Limb (tissue), 2 donors: ENCODE data around the gene ZFP62.
"Not testable (repeated sequence)": the region's sequence is repeated elsewhere in the genome, so short reads cannot be mapped to it uniquely, and the experiment has no call there.

ENCODE experiments used
- DNase-seq, 2 donors: peaks; one replicate each; pipeline ENCODE4 v3.0.0-alpha.2; 2016; ENCODE audit errors: extremely low spot score in 2 of 2

The ZFP62 gene

GRCh38 chr5:180860887-180861822, at the start of gene ZFP62:
Gene ZFP62, minus strand, starts transcription at chr5:180861276. Its CDS starts 57 bp downstream, at chr5:180861219.
- DNase-seq: peak; percentile 89 to 96

- DNase-seq: no peak
Observed at GRCh38 chr5:180910735-180911134, 49.7 kb upstream of the ZFP62 start.

DNA sequence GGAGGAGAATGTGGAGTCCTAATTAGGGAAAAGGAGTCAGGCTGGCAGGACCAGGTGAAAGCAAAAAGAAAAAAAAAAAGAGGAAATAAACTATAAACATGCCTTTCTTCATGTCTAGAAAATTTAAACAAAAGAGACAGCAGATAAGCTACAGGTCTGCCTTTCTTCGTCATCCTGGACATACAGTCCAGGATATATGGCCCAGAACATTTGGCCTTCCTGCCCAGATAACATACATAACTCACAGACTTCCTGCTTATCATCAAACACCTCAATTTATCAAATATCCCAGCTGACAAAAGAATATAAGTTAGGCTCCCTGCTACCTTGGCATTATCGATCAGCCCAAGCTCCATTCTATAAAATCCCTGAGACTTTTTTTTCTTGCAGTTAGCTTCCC, 49.1 kb upstream of the ZFP62 start:
- DNase-seq: no peak

GRCh38 chr5:180909782-180910181, 48.7 kb upstream of the ZFP62 start:
- DNase-seq: no peak

GRCh38 chr5:180908998-180909731, 48.1 kb upstream of the ZFP62 start:
- no peak for DNase-seq

DNA sequence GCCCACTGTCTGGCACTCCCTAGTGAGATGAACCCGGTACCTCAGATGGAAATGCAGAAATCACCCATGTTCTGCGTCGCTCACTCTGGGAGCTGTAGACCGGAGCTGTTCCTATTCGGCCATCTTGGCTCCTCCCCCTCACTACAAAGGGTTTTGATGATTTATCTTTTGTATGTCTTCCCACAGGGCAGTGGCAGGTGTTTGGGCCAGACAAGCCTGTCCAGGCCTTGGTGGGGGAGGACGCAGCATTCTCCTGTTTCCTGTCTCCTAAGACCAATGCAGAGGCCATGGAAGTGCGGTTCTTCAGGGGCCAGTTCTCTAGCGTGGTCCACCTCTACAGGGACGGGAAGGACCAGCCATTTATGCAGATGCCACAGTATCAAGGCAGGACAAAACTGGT, 47.3 kb upstream of the ZFP62 start:
- DNase-seq: no peak

DNA sequence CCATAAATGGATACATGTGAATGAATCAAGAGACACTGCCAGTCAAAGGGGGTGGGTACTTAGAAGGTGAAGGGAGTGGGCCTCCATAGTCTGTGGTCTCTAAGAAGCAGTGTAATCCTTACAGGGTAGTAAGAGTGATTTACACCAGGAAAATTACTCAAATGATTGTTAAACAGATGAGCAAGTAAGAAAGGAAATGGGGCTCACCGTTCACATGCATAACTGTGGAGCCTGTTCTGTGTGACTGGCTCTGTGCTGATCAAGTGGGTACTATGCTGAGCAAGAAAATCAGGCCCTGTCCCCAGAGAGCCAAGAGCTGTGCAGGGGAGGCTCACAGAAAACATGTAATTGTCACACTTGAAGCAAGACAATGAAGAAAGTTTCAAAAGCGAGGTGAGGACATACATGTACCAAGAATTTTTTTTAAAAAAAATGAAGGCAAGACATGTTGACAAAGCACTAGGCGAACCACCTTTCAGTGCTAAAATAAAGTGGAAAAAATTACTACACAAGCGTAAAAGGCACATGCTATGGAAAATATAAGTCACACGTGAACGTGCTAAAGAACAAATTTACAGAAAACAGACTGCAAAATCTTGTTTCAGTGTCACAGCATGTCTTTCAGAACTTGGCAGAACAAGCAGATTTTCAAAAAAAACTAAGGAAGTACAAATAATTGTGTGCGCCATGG, 40.4 kb upstream of the ZFP62 start:
- no peak for DNase-seq

DNA sequence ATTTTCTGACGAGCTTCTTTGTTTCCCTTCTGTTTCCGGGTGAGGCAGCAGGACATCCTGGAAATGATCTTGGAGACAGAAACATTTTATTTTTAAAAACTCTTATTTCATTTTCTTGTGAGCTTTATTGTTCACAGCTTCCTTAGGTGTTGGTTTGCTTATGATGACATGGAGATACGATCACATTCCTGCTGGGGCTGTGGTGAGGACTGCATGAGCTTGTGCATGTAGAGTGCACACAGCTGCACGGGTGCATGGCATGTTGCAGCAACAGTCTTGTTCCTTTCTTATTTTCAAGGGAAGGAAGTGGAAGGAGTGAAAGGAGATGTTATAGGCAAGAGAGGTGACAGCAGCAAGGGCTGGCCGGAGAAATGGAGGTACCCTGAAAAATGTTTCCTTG, 39.1 kb upstream of the ZFP62 start:
- DNase-seq: no peak

DNA sequence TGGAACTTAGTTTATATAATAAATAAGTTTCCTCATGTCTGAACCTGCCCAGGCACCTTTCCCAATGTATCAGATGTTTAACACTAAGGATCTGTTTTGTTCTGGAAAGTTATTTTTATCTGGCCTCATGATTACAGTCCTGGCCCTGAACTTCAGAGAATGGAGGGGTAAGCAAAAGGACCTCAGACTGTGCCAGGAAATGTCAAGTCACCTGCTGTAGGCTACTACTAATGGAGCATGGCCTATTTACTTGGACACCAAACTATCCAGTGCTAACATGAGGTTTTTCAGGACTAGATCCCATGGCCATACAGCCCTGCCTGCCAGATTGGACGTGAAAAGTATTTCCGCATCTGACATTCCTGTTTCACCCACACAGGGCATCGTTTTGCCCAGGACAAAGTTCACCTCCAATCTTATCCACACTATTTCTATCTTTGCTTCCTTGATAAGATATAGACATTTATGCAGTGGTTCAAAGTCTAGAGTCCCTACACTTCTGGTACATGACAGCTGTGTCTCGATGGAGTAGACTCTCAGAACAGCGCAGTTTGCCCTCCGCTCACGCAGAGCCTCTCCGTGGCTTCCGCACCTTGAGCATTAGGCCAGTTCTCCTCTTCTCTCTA, 37.7 kb upstream of the ZFP62 start, which contains the start of gene BTNL8:
TSS of gene BTNL8 (plus strand) at position 539 of the 626 bp plus-strand sequence. CDS start 152 bp downstream, outside the sequence.
- no peak for DNase-seq

DNA sequence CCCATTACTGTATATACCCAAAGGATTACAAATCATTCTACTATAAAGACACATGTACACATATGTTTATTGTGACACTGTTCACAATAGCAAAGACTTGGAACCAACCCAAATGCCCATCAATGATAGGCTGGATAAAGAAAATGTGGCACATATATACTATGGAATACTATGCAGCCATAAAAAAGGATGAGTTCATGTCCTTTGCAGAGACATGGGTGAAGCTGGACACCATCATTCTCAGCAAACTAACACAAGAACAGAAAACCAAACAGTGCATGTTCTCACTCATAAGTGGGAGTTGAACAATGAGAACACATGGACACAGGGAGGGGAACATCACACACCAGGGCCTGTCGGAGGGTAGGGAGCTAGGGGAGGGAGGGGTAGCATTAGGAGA, 34.3 kb upstream of the ZFP62 start:
- DNase-seq: not testable (repeated sequence)

- DNase-seq: no peak
Observed at GRCh38 chr5:180889381-180889780, 28.3 kb upstream of the ZFP62 start.

DNA sequence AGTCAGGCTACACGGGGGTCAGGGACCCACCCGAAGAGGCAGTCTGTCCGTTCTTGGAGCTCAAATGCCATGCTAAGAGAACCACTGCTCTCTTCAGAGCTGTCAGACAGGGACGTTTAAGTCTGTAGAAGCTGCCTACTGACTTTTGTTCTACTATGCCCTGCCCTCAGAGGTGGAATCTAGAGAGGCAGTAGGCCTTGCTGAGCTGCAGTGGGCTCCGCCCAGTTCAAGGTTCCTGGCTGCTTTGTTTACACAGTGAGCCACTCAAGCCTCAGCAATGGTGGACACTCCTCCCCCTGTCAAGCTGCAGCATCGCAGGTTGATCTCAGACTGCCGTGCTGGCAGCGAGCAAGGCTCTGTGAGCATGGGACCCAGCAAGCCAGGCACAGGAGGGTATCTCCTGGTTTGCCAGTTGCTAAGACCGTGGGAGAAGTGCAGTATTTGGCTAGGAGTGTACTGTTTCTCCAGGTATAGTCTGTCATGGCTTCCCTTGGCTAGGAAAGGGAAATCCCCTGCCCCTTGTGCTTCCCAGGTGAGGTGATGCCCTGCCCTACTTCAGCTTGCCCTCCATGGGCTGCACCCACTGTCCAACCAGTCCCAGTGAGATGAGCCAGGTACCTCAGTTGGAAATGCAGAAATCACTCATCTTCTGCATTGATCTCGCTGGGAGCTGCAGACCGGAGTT, 24.9 kb upstream of the ZFP62 start:
- not testable (repeated sequence) for DNase-seq

DNA sequence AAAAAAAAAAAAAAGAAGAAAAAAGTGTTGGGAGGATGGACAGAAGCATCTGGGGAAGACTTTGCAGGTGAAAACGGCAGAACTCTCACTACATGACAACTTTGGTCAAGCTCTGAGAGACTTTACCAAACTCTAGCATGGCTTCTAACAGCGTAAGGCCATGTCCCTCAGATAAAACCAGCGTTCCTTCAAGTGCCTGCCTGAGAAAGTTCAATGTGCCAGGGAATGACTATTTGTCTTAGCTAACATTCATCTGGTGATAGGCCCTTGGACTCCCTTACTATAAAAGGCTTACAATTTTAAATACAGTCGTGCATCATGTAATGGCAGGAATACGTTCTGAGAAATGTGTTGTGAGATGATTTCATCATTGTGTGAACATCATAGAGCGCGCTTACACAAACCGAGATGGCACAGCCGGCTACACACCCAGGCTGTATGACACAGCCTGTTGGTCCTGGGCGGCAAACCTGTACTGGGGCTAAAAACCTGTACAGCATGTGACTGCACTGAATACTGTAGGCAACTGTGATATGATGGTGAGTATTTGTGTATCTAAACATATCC, 14.9 kb upstream of the ZFP62 start:
- no peak for DNase-seq

DNA sequence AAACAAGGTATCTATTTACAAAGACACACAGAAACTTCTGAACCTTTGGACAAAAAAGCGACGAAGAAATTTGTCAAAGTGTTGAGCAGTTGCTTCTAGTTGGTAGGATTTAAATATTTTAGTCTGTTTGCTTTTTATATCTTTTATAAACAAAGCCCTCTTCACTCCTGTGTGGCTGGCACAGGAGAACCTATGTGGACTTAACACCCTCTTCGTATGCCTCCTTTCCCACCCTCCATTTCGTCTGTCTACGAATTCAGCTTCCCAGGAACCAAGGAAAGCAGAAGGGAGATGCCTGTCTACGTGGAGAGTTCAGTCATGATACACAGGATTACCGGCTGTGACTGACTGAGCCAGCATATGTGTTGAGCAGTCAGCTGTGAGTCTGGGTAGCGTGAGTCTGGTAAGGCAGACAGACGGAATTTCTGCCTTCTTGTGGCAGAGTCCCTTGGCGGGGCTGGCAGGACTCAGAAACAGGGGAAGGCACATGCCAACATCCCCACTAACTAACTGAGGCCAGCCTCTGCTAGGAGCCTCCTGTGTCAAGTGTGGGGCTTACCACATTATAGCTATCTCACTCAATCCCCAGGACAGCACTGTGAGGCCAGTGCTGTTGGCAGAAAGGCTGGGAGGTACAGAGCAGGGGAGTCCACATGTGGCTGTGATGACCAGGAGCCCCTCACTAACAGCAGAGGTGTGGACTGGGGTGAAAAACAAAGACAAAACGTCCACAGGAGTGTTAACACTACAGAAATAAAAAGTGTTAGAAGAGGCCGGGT, 13.9 kb upstream of the ZFP62 start:
- no peak for DNase-seq

GRCh38 chr5:180873615-180874520, 12.8 kb upstream of the ZFP62 start:
- no peak for DNase-seq

GRCh38 chr5:180872419-180872818, 11.3 kb upstream of the ZFP62 start:
- DNase-seq: no peak

DNA sequence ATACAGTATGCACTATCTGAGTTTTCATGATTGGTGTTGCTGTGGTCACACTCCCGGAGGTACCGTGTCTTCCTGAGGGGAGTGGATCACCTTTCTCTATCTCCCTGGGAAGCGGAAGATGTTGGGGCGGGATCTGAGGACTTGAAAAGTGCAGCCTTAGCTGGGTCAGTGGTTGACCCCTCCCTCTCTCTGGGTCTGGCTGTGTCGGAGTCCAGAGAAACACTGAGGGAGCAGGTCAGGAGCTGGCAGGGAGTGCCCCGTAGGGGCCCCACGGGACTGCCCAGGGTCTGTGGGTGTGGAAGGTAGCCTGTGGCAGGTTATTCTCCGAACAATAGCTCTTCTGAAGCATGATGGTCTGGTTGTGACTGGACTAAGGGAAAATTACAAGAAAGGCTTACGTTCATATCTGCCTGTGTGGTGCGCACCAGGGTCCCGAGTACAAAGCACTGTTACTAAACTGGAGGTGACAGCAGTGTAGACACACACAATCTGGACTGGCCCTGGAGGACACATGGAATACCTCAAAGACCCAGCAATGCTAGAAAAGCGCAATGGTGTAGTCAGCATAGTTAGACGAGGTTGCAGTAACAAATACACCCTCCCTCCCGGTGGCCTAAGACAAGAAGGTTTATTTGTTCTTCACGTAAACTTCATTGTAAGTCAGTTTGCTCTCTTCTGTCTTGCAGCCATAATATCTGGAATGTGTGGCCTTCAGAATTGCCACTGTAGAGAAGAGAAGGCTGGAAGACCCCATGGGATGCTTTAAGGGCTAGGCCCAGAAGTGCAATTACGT, 9.4 kb upstream of the ZFP62 start:
- no peak for DNase-seq

GRCh38 chr5:180869587-180869986, 8.5 kb upstream of the ZFP62 start:
- DNase-seq: no peak
